ENCODE measurements around the gene NRL. TPM values are rescaled to one million over a fixed set of nuclear protein-coding genes. Genes with fewer than 3 reads are reported as not detected.

The NRL gene
- total RNA-seq, 1 donor = 0.86 TPM

- no peak for DNase-seq (ENCODE audit: low read depth)
- TF ChIP-seq, protein P1, sequence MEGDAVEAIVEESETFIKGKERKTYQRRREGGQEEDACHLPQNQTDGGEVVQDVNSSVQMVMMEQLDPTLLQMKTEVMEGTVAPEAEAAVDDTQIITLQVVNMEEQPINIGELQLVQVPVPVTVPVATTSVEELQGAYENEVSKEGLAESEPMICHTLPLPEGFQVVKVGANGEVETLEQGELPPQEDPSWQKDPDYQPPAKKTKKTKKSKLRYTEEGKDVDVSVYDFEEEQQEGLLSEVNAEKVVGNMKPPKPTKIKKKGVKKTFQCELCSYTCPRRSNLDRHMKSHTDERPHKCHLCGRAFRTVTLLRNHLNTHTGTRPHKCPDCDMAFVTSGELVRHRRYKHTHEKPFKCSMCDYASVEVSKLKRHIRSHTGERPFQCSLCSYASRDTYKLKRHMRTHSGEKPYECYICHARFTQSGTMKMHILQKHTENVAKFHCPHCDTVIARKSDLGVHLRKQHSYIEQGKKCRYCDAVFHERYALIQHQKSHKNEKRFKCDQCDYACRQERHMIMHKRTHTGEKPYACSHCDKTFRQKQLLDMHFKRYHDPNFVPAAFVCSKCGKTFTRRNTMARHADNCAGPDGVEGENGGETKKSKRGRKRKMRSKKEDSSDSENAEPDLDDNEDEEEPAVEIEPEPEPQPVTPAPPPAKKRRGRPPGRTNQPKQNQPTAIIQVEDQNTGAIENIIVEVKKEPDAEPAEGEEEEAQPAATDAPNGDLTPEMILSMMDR (IDR thresholded peaks at IDR 0.05; ENCODE audit: insufficient read depth, low read depth, low read length) = no peak
- peak overlapping the region; percentile 77 for H3K4me3 ChIP-seq (ENCODE audit: low read depth, low read length)
These were observed 19.9 kb downstream of the NRL start for GRCh38 chr14:24094841-24095270.

DNA sequence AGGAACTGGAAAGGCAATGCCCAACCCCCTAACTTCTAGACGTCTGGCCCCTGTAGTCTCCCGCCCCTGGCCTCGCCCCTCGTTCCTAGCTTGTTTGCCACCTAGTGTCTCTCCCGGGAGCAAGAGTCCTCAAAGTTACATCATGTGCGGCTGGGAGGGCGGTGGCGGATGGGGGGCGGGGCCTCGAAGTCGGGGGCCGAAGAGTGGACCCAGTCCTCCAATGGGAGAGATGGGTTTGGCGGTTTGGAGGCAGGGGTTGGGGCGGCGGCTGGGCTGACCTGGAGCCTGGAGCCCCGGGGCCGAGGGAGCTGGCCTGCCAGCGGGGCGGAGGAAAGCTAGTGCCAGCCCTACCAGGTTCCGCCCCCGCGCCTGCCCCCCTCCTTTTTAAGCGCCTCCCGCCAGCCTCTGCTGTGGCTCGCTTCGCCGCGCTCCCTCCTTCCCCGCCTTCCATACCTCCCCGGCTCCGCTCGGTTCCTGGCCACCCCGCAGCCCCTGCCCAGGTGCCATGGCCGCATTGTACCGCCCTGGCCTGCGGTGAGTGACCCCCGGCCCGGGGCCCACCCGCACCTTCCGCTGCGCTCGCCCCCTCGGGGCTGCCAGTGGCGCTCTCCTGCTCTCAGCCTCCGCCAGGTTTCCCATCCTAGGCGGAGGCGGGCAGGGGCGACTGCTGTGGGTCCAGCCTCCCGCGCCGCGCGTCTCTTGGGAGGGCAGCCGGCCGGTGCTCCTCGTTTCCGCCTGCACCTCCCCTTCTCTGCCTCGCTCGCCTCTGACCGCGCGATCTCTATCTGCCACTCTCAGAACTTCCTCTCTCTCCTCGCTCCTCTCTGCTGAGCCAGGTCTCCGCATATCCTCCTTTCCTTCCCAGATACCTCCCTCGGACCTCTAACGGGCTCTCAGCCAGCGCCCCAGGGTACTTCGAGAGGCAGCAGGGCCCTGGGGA, 20.6 kb downstream of the NRL start, which contains the start of gene PCK2:
Gene PCK2, plus strand, starts transcription at position 411 of the 940 bp plus-strand sequence. Its CDS starts 95 bp downstream, at position 506.
- peak; percentile 94 for DNase-seq (ENCODE audit: low read depth)
- peak within 1 kb of the TSS; percentile 77 for H3K4me3 ChIP-seq (ENCODE audit: low read depth, low read length)
- TF ChIP-seq, protein P1 (IDR thresholded peaks at IDR 0.05; ENCODE audit: insufficient read depth, low read depth, low read length) = no peak

DNA sequence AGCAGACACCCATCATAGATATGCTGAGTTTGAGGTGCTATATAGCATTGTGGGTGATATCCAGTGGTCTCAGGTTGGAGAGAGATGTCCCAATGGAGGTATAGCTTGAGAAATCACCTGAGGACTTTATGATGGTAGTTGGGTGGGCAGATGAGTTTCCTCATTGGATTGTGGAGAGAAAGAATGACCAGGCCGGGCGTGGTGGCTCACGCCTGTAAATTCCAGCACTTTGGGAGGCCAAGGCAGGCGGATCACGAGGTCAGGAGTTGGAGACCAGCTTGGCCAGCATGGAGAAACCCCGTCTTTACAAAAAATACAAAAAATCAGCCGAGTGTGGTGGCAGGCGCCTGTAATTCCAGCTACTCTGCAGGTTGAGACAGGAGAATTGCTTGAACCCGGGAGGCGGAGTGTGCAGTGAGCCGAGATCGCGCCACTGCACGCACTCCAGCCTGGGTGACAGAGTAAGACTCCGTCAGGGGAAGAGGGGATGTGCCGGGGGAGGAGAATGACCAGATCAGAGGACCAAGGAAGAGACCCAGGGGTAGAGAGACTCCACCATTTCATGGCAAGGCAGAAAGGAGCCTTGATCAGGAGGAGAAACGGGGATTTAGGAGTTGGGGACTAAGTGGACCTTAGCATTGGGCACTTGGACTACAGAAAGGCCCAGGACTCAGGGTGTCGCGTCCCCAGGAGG, 21.4 kb downstream of the NRL start:
- peak overlapping the region; percentile 77 for H3K4me3 ChIP-seq (ENCODE audit: low read depth, low read length)
- no peak for DNase-seq (ENCODE audit: low read depth)
- TF ChIP-seq, protein P1 (IDR thresholded peaks at IDR 0.05; ENCODE audit: insufficient read depth, low read depth, low read length) = no peak

DNA sequence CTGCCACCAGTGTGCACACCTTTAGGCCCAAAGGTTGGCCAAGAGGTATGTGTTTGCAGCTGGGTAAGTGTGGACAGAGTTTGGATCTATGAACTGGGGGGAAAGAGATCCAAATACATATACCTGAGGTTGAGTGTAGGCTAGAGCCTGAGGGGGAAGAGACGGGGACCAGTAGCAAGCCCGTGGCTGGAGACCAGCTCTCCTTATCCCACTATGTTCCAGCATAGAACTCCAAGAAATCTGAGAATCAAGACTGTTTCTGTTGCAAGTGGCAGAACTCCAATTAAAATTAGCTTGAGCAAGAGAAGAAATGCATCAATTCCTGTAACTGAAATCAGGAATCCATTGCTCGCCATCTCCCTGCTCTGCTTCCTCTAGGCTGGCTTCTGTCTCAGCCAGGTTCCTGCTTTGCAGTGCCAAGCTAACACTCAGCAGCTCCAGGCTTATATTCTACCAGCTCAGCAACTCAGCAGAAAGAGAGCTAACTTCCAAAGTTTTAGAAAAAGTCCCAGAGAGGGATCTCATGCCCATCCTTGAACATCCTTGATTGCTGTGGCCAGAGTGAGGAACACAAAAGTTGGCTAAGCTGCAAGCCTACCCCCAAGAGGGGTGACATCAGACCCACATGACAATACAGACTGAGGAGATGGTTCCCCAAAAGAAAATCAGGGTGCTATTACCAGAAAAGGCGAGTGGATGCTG, 22.1 kb downstream of the NRL start:
- DNase-seq (ENCODE audit: low read depth) = no peak
- TF ChIP-seq, protein P1 (IDR thresholded peaks at IDR 0.05; ENCODE audit: insufficient read depth, low read depth, low read length) = no peak
- no peak overlapping the region for H3K4me3 ChIP-seq (ENCODE audit: low read depth, low read length)

- H3K4me3 ChIP-seq (ENCODE audit: low read depth, low read length) = no peak overlapping the region
- DNase-seq (ENCODE audit: low read depth) = no peak
- TF ChIP-seq, protein P1 (IDR thresholded peaks at IDR 0.05; ENCODE audit: insufficient read depth, low read depth, low read length) = no peak
These were observed 22.6 kb downstream of the NRL start for GRCh38 chr14:24092110-24092504.

GRCh38 chr14:24089890-24090289, 24.9 kb downstream of the NRL start:
- DNase-seq (ENCODE audit: low read depth) = no peak
- TF ChIP-seq, protein P1 (IDR thresholded peaks at IDR 0.05; ENCODE audit: insufficient read depth, low read depth, low read length) = no peak
- H3K4me3 ChIP-seq (ENCODE audit: low read depth, low read length) = no peak overlapping the region

Data from fibroblast of villous mesenchyme (primary cell).